ENCODE measurements around the gene FAM53A.

Gene FAM53A

DNA sequence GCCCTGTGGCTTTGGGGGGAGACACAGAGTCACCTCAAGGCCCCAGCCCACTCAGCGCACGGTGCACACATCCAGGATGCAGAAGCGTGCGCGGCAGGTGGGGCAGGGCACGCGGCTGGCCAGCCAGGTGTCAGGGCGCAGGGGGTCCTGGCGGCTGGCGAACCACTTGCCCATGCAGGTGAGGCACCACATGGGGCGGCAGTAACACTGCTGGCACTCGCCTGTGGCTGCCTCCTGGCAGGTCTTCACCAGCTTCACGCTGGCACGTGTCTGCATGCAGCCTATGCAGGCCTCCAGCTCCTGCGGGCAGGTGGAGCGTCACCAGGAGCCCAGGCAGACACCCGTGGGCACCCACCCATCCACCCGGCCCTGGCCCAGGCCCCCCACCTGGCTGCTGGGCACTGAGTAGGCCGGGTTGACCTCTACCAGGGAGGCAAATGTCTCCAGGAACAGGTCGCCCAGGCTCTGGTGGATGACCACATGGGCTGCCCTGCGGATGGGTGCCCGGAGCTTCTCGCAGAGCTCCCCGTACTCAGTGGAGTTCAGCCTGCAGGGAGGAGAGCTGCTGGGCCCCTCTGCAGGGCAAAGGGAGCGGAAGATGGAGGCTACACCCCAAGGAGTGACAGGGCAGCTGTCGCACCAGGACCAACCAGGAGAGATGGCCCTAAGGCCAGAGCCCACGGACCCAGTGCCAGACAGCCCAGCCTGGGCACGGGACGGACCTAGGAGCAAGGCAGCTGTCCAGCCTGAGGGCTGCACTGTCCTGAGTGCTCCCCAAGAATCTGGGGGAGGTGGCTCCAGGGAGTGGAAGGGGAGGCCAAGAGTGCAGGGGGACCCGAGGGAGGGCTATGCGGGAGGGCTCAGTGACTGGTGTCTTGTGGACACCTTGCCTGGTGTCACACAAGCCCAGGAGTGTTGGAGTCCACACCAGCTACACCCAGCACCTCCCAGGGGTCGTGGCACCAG is 33.3 kb upstream of the FAM53A start:
- DNase-seq: no peak
- Histone ChIP-seq H3K4me1 (no peaks in the 10 kb centered on the region), H3K9me3 (no peaks in the 10 kb centered on the region), H3K27me3 (no peaks in the 10 kb centered on the region), H3K36me3 (peaks cover 25% of the 10 kb centered on the region), H3K4me3 (ENCODE audit: low read depth, low read length) (no peak overlapping the region)
- TF ChIP-seq, protein P1, sequence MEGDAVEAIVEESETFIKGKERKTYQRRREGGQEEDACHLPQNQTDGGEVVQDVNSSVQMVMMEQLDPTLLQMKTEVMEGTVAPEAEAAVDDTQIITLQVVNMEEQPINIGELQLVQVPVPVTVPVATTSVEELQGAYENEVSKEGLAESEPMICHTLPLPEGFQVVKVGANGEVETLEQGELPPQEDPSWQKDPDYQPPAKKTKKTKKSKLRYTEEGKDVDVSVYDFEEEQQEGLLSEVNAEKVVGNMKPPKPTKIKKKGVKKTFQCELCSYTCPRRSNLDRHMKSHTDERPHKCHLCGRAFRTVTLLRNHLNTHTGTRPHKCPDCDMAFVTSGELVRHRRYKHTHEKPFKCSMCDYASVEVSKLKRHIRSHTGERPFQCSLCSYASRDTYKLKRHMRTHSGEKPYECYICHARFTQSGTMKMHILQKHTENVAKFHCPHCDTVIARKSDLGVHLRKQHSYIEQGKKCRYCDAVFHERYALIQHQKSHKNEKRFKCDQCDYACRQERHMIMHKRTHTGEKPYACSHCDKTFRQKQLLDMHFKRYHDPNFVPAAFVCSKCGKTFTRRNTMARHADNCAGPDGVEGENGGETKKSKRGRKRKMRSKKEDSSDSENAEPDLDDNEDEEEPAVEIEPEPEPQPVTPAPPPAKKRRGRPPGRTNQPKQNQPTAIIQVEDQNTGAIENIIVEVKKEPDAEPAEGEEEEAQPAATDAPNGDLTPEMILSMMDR (IDR thresholded peaks at IDR 0.05; ENCODE audit: low read depth, low read length): no peak

DNA sequence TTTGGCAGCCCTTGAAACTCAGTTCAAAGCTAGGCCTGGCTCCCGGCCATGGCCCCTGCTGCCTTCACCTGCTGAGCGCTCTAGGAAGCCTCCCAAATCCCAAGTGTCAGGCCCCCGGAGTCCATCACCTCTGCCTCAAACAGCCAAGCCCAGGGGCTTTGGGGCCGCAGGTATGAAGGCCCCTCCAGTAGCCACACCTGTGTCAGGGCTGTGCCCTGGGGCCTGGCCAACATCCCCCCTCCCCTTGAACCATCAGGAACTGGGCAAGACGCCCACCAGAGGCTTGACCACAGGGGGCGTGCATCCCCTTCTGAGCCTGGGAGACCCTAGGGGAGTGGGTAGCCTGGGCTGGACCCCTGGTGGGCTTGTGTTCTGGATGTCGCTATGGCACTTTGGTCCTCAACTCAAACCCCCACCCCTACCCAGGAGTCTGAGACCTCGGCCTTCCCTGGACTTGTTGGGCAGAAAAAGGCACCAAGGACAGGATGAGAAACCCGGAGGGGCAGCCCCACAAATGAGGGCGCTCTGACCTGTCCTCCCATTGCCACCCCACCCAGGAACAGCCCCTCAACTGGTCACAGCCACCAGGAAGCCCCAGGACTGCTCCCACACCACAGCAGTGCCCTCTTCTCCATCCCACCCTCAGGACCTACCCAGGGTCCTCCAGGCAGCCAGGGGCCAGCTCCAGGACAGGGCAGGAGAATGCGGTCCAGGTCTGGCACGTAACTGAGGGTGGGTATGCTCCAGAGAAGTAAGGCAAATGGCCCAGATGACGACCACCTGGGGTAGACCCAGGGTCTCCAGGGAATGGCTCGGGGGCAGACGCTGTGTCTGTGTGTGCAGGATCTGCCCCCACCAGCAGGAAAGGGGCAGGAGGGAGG is 32.2 kb upstream of the FAM53A start:
- TF ChIP-seq, protein P1 (IDR thresholded peaks at IDR 0.05; ENCODE audit: low read depth, low read length): no peak
- Histone ChIP-seq H3K9me3 (no peaks in the 10 kb centered on the region), H3K4me3 (ENCODE audit: low read depth, low read length) (no peak overlapping the region), H3K4me1 (no peaks in the 10 kb centered on the region), H3K27me3 (no peaks in the 10 kb centered on the region), H3K36me3 (peaks cover 25% of the 10 kb centered on the region)
- no peak for DNase-seq

DNA sequence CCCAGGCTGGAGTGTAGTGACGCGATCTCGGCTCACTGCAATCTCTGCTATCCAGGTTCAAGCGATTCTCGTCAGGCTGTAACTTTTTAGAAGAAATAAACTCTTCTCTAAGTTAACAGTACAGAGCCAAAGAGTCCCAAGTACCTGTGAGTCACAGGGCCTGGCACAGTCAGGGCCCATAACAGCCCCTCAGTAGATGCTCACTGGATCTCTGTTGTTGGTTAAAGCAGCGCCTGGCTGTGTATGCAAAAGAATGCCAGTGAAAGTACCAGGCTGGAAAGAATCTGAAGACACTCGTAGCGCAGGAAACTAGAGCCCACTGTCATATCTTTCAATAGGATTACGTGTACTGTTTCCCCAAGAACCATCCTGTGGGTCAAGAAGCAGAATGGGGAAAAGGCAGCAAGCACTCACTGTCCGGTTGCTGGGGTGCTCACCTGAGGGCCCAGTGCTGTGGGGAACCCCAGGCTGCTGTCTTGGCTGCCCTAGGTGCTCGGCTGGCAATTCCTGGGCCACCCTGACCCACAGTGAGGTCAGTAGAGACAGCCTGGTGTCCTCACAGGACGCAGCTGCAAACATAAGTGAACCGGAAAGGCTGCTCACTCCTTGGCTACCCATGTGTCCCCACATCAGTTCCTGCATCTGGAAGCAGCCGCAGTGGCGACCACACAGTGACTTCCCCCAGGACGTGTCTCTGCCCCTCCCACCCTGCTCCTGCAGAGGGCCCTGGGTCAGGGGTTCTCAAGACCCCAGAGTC is 31.1 kb upstream of the FAM53A start:
- Histone ChIP-seq H3K27me3 (no peaks in the 10 kb centered on the region), H3K36me3 (peaks cover 27% of the 10 kb centered on the region), H3K4me1 (peaks cover 2% of the 10 kb centered on the region; the same call in 1 of the 2 replicates), H3K9me3 (no peaks in the 10 kb centered on the region), H3K4me3 (ENCODE audit: low read depth, low read length) (no peak overlapping the region)
- TF ChIP-seq, protein P1 (IDR thresholded peaks at IDR 0.05; ENCODE audit: low read depth, low read length): no peak
- DNase-seq: no peak

DNA sequence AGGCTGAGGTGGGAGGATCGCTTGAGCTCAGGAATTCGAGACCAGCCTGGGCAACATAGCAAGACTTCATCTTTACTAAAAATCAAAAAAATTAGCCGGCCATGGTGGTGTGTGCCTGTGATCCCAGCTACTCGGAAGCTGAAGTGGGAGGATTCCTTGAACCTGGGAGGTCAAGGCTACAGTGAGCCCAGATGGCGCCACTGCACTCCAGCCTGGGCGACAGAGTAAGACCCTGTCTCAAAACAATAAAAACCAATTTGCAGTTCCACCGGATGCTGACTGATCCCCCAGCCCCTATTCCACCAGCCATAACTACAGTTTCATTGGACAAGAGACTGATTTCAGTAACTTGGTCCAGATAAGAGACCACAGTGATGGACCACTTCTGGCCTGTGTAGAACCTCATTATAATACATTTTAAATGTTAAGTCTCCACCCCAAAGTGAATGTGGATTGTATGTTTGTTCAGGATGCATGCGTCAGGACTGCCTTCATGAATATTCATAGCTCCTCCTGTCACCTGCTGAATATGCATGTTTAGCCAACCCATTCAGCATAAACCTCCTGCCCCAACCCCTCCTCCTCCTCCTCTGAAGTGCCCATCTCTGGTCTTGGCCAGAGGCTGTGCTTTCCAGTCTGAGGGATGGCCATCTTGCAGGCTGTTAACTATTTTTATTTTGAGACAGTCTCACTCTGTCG is 30.3 kb upstream of the FAM53A start:
- Histone ChIP-seq H3K4me3 (ENCODE audit: low read depth, low read length) (no peak overlapping the region), H3K9me3 (no peaks in the 10 kb centered on the region), H3K36me3 (peaks cover 33% of the 10 kb centered on the region), H3K27me3 (no peaks in the 10 kb centered on the region), H3K4me1 (peaks cover 4% of the 10 kb centered on the region; the same call in 1 of the 2 replicates)
- DNase-seq: no peak
- TF ChIP-seq, protein P1 (IDR thresholded peaks at IDR 0.05; ENCODE audit: low read depth, low read length): no peak

DNA sequence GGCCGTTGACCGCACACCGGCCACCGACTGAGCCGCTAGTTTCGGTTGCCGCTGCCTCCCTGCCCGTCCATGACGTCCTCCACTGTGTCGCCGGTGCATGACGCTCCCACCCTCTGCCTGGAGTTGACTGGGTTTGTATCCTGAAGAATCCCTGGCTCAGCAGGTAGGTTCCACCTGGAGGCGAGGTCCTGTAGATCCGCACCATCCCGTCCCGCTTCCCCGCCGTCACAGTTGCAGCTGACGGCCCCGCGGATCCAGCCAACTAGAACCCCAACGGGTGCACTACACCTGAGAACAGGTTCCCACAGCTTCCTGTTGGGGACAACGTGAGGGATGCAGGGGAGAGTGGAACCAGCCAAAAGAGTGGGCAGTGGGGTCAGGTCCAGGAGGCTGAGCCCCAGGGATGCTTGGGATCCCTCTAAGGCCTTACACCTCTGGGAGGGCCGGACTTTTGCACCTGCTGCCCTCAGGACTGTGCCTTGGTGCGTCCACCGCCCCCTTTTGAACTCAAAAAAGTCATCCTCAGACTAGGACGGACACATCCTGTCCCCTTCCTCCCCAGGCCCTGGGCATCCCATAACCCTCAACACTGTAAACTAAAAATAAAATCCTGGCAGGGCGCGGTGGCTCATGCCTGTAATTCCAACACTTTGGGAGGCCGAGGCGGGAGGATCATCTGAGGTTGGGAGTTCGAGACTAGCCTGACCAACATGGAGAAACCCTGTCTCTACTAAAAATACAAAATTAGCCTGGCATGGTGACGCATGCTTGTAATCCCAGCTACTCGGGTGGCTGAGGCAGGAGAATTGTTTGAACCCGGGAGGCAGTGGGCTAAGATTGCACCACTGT is 29.1 kb upstream of the FAM53A start:
- H3K4me3 ChIP-seq (ENCODE audit: low read depth, low read length): peak overlapping the region; percentile 67
- H3K9me3 ChIP-seq: no peaks in the 10 kb centered on the region
- peaks cover 29% of the 10 kb centered on the region for H3K36me3 ChIP-seq
- no peaks in the 10 kb centered on the region for H3K27me3 ChIP-seq
- TF ChIP-seq, protein P1 (IDR thresholded peaks at IDR 0.05; ENCODE audit: low read depth, low read length): no peak
- peaks cover 6% of the 10 kb centered on the region for H3K4me1 ChIP-seq
- no peak for DNase-seq
